Activated CD8-positive, alpha-beta memory T cell treated with anti-CD3 and anti-CD28 coated beads, Interleukin-2, amount 50 U/mL, for 24 hours (primary cell): Measurements from ENCODE around the gene PRM3.
"Not testable (repeated sequence)": the region's sequence is repeated elsewhere in the genome, so short reads cannot be mapped to it uniquely, and the experiment has no call there.

Source experiments
- DNase-seq: peaks from one replicate; pipeline ENCODE4 v3.0.0-alpha.2; 2020; ENCODE audit errors: extremely low read depth

PRM3 gene

DNA sequence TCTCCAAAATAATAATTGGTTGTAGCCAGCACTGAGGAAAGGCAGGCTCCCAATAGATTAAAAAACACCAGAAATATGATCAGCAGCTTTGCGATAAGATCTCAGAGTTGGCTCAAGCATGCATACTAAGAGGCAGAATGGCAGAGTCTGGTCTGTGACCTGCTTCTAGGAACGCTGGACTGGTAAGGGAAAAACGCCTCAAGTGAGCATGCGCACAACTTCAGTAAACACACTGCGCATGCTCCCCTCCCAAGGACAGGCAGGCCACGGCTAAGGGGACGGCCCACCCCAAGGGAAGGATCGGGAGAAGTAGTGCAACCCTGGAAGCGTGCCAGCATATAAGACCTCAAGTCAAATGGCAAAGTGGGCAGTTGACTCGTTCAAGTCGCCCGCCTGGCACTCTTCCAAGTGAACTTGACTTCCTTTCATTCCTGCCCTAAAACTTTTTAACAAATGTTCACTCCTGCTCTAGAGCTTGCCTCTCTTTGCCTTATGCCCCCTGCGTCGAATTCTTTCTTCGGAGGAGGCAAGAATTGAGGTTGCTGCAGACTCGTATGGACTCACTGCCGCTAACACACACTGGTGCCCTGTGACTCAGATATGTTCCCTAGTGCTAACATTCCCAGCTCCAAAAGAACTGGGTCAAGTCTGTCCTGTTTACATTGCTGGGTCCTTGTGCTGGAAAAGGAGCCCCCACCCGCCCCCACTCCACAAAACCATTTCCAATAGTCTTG is 30.1 kb upstream of the PRM3 start:
- DNase-seq, result no peak

DNA sequence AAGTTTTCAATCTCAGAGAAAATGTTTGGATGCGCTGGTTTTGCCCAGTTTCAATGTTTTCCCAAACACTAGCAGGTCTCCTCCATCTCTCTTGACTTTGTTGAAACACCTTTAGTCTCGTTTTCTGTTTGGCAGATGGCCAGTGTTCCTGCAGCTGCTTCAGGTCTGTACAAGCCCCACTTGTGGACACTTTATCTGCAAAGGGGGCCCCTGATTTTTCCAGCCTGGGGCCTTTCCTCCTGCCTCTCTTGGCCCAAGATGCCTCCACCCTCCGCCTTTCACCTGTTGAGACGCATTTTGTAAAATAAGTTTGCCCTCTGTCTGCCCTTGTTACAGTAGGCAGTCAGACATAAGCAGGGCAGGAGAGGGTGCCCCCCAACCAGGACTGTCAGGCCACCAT is 29.5 kb upstream of the PRM3 start:
- DNase-seq, result no peak

DNA sequence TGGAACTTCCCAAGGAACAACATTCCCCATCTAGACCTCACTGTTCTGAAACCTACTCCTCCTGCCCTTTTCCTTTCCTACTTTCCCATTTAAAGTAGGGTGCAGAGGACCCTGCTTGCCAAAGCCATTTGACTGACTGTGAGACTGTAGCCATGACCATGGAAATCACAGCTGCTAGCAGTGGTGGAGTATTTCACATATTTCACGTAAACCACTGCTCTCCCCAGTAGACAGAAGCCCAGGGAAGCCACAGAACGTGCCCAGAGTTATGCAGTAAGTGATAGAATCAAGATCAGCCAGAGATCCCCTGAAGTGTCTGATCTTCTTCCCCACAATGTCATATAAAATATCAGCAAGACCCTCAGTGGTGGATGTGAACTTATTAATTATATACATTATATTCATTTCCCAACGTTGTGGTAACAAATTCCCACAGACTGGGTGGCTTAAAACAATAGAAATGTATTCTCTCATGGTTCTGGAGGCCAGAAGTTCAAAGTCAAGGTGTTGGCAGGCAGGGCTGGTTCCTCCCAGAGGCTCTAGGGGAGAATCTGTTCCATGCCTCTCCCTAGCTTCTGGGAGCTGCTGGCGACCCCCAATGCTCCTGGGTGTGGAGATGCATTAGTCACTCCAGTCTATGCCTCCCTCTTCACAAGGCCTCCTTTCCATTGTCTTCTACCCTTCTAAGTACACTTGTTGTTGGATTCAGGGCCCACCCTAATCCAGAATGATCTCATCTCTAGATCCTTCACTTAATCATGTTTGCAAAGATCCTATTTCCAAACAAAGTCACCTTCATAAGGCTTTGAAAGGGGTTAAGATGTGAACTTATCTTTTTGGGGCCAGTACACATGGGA is 28.4 kb upstream of the PRM3 start:
- DNase-seq, result no peak

DNA sequence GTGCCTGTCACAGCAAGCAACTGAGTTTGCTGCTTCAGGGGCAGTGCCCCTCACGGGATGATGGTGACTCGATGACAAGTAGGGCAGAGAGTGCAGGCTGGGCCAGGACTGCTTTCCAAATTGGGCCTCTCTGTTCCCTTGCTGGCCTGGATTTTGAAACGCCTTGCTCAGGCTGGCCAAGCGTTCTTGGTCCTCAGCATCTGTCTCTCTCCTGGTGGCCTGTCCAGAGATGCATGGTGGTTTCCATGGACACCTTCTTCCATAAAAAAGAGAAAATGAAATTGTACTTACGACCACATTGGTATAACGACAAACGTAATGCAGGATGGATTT is 27.1 kb upstream of the PRM3 start:
- no peak for DNase-seq

DNA sequence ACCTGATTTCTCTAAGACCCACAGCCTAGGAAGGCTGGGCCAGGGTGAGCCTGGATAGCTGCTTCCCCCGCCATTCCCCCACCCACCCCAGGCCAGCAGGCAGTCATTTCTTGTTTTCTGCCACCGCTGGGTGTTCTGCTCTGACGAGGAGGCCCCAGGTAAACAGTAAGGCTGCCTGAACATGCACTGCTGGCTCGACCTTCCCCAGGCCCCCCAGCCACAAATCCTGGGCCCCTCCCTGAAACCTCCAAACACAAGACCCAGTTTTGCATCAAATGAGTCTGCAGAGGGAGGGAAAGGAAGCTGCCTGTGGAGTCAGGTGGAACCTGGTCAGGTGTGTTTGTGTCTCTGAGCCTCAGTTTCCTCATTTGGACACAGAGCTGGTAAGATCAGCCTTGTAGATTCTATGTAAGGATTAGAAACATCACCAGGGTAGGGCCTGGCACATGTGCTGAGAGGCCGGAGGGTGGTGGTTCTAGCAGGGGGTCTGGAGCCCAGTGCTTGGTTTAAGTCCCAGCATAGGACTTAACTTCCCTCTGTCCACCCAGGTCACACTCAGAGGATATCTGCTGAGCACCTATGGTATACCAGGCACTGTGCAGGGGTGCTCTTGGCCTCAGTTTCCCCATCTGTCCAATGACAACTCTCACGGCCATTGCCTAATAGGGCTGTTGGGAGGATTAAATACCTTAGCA is 26.6 kb upstream of the PRM3 start:
- no peak for DNase-seq

DNA sequence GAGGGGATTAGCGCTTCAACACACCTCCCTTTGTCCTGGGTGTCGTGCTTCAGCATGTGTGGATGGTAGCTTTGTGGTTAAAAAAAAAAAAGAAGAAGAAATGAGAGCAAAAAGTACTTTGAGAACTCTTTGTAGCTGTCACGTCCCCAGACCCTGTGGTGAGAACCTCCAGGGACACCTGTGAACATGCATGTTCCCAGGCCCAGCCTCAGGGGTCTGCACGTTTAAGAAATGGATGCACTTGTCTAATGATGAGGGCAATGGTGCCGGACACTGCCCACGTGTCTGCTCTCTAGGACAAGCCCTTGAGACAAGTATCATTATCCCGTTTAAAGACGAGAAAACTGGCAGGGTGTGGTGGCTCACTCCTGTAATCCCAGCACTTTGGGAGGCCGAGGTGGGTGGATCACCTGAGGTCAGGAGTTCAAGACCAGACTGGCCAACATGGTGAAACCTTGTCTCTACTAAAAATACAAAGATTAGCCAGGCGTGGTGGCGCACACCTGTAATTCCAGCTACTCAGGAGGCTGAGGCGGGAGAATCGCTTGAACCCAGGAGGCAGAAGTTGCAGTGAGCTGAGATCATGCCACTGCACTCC is 25.6 kb upstream of the PRM3 start:
- DNase-seq, result not testable (repeated sequence)

DNA sequence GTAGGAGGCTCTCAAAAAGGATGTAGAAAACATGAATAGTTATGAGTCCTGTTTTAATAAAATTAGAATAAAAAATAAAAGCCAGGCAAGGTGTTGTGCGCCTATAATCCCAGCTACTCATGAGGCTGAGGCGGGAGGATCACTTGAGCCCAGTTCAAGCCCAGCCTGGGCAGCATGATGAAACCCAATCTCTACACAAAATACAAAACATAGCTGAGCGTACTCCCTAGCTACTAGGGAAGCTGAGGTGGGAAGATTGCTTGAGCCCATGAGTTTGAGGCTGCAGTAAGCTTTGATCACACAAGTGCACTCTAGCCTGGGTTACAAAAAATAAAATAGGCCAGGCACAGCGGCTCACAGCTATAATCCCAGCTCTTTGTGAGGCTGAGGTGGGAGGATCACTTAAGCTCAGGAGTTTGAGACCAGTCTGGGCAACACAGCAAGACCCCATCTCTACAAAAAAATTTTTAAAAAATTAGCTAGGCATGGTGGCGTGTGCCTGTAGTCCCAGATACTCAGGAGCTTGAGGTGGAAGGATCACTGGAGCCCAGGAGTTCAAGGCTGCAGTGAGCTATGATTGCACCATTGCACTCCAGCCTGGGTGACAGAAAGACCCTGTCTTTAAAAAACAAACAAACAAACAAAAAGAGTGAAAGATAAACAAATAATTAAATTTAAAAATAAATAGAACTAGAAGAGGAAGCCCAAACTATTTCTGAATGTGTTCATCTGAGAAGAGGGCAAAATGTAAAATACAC is 24.9 kb upstream of the PRM3 start:
- DNase-seq, result no peak

DNA sequence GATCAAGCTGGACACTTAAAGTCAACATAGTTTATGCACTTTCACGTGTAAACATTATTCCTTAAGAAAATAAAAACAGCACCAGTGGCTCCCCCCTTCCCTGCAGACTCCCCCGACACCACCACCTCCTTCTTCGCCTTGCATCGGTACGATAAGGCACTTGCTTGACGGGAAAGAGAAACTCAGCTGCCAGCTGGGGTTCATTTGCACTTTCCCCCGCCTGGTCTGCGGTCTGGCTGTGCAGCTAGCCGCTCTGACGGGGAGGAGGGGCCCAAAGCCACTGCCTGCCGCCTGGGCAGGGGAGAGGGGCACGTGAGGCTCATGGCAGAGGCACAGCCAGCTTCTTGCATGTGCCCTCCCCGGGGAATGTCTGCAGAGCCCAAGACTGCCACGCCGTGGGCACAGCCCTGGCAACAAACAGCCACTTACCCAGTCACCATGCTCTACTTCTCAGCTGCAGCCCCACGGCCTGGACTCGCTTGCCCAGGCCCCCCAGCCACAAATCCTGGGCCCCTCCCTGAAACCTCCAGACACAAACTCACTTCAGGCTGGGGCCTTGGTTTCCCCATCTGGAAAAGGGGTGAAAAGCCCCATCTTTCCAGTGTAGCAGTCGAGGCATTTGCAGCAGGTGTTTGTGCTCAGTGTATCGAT is 24.2 kb upstream of the PRM3 start:
- DNase-seq, result peak; percentile 24

DNA sequence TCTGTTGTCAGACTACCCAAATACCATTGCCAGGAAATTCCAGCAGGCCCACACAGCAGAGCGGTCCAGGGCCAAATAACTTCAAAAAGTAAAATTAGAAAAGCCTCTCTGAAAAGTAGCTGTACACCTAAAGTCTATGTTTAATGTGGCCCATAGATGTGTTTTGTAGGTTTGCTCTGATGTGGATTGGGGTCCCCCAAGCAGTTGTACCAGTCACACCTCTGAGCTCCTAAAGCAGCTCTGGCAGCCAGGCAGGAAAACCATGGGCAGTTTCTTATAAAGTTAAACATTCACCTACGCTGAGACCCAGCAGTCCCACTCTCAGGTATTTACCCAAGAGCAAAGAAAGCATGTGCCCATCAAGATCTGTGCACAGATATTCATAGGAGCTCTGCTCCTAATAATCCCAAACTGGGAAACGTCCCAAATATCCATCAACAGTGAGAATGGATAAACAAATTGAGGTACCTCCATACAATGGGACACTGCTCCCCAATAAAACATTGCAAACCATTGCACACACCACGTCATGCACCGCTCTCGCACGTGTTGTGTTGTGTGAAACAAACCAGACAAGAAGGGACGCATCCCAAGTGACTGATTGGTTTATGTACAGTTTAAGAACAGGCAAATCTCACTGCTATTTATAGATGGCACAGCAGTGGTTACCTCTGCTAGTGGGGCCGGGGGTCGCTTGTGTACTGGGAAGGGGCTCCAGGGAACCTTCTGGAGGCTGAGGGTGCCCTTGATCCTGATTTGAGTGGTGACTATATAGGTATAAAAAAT is 23.5 kb upstream of the PRM3 start:
- DNase-seq, result no peak

DNA sequence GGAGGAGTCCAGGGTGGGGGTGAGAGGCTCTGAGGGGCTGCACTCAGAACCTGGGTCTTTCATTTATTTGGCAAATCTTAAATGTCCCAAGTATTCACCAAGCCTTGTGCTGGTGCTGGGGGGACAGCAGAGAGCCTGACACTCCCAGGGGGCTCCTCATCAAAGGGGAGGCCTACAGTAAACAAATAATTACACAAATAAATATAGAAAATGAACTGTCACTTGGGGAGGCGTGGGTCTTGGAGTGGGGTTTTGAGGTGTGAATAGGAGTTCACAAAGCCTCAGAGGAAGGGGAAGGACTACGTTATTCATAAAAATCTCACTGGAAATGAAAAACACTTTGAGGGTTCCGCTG is 22.9 kb upstream of the PRM3 start:
- no peak for DNase-seq

DNA sequence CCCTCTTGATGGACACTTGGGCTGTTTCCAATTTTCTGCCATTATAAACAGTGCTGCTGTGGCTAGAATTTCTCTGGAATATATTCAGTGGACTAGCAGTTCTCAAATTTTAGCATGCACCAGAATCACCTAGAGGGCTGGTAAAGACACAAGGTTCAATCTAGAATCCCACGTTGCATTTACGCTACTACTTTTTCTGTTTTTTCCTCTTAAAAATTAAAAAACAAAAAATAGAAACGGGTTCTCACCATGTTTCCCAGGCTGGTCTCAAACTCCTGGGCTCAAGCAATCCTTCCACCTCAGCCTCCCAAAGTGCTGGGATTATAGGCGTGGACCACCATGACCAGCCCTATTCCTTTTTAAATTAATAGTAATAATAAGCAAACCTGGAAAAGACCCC is 22.2 kb upstream of the PRM3 start:
- DNase-seq, result no peak

DNA sequence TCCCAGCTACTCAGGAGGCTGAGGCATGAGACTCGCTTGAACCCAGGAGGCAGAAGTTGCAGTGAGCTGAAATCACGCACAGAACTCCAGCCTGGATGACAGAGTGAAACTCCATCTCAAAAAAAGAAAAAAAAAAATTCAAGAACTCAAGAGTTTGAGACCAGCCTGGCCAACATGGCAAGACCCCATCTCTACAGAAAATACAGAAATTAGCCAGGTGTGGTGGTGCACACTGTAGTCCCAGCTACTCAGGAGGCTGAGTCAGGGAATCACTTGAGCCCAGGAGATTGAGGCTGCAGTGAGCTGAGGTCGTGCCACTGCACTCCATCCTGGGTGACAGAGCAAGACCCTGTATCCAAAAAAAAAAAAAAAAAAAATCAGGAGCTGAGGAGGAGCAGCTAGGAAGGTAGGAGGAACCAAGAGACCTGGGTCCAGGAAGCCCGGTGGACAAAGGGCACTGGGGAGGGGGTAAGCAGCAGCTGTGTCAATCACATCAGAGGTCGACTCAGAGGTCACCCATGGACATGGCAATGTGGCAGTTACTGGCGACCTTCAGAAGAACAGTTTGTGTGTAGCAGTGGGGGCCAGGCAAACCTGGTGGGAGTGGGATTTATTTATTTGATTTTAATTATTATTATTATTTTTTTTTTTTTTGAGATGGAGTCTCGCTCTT is 18.8 kb upstream of the PRM3 start:
- DNase-seq, result no peak

DNA sequence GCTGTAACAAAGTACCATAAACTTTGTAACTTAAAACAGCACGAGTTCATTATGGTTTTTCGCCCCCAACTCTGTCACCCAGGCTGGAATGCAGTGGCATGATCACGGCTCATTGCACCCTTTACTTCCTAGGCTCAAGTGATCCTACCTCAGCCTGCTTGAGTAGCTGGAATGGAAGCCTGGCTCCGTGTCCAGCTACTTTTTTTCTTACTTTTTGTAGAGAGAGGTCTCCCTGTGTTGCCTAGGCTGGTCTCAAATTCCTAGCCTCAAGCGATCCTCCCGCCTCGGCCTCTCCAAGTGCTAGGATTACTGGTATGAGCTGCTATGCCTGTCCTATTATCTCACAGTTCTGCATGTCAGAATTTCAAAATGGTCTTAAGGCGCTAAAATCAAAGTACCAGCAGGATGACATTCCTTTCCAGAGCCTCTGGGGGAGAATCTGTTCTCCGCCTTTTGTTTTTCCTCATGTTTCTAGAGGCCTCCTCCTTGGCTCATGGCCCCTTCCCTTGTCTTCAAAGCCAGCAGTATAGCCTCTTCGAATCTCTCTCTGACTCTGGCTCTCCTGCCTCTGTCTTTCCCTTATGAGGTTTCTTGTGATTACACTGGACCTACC is 17.8 kb upstream of the PRM3 start:
- no peak for DNase-seq

DNA sequence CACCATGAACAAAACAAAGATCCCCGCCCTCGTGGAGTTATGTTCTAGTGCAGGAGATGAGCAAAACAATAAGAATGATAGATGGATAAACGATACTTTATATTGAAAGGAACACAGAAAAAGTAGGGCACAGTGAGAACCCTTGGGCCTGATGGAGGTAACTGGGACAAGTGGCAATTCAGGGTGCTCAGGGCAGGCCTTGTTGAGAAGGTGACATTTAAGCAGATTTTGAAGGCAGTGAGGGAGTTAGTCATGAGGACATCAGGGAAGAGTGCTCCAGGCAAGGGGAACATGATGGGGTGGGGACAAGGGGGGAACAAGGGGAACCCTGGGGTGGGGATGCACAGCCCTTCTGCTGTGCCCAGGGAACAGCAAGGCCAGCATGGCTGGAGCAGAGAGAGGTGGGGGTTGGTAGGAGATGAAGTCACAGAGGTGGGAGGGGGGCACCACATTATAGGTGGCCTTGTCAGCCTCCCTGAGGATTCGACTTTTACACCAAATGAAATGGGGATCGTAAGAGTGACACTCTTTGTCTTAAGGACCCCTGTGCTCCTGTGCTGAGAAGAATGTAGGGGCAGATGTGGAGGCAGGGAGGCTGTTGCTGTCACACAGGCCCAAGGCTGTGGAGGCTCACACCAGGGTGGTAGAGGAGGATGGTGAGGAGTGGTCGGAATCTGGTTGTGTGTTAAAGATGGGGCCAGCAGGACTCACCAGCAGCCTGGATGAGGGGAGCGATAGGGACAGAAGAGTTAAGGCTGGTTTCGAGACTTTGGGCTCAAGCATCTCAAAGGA is 16.9 kb upstream of the PRM3 start:
- no peak for DNase-seq

DNA sequence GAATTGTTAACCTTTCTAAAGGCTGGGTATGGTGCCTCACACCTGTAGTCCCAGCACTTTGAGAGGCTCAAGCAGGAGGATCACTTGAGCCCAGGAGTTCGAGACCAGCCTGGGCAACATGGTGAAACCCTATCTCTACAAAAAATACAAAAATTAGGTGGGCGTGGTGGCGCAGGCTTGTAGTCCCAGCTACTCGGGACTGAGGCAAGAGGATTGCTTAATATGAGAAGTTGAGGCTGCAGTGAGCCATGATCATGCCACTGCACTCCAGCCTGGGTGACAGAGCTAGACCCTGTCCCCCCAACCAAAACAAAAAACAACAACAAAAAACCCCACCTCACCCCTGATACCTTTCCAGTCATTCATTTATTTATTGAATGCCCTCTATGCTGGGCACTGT is 16.3 kb upstream of the PRM3 start:
- DNase-seq, result not testable (repeated sequence)

DNA sequence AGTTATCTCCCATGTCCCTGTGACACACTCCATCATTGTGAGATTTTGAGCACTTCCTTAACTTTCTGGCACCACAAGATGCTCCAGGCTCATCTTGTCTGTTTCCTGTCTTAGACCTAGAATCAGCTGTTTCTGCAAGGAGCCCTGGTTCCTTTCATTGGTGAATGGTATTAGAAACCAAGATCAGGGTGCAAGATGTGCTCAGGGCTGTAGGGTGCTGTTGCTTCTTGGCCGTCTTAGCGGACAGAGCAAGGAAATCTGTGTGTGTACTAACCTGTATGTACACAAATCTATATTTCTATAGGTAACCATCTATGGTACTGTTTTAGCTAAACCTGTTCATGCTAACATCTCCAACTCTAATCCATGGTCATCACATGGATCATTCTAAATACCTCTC is 15.8 kb upstream of the PRM3 start:
- no peak for DNase-seq

DNA sequence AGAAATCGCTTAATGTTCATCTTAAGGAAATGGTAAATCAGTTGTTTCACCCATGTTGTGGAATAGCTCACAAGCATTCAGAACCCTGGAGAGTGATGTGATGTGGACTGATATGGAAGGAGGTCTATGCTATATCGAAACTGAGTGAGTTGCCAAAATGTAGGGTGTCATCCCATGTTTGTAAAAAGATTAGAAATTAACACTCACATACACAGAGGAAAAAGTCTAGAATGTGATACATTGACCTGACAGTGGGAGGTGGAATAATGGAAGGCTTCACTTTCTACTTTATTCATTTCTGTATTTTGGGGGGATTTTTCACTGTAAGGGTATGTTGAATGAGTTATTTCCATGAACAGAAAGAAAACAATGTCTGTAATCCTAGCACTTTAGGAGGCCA is 12.4 kb upstream of the PRM3 start:
- DNase-seq, result no peak

DNA sequence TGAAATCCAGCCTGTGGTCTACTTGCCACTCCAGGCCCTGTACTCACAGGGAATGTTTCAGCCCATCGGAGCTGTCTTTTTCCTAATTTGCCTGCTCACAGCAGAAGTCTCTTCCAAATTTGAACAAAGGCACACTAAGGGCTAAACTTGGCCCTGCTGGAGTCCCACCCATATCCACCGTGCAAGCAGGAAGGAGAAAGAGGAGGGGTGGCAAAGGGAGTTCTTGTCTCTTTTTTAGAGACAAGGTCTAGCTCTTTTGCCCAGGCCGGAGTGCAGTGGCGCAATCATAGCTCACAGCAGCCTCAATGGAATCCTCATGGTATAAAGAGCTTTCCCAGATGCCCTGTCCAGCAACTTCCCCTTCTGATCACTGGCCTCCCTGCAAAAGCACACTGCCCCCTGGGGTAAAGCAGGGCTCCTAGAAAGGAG is 10.4 kb upstream of the PRM3 start:
- no peak for DNase-seq
